Right atrium auricular region (tissue), 2 donors: ENCODE data around the gene DHRS12. TPM values are rescaled to one million over a fixed set of nuclear protein-coding genes. Genes with fewer than 3 reads are reported as not detected.

Experiments
- DNase-seq: peaks from one replicate; pipeline ENCODE4 v3.0.0-alpha.2; 2019; ENCODE audit warnings: low spot score
- H3K27ac ChIP-seq, 2 donors: fragments of 200-600 bp; sonication (generic); 1 replicate in 1 of 2; 2 replicates in 1 of 2; pipeline ENCODE4 v1.5.1; 2016 to 2019
- H3K27me3 ChIP-seq, 2 donors: fragments of 200-600 bp; sonication (generic); one replicate each; pipeline versions ENCODE4 v1.5.1 to v1.6.0; 2017 to 2019
- H3K36me3 ChIP-seq: fragments of 200-600 bp; sonication (generic); one replicate; pipeline ENCODE4 v1.5.1; 2016
- H3K4me1 ChIP-seq, 2 donors: fragments of 200-600 bp; sonication (generic); one replicate each; pipeline versions ENCODE4 v1.5.1 to v1.6.0; 2017 to 2019
- H3K4me3 ChIP-seq, 2 donors: fragments of 200-600 bp; sonication (generic); 1 replicate in 1 of 2; 2 replicates in 1 of 2; pipeline ENCODE4 v1.5.1; 2017 to 2019; ENCODE audit warnings: mild to moderate bottlenecking in 1 of 2, moderate library complexity in 1 of 2
- H3K9me3 ChIP-seq, 2 donors: fragments of 200-600 bp; sonication (generic); one replicate each; pipeline ENCODE4 v1.5.1; 2019
- CTCF ChIP-seq, 2 donors: fragments of 200-600 bp; sonication (generic); IDR thresholded peaks; one replicate each; pipeline ENCODE4 v1.5.1; 2019; ENCODE audit warnings: antibody characterized with exemption in 2 of 2
- total RNA-seq, 2 donors: library from RNA; depleted of rRNA; stranded (reverse); fragments of >200 nt; gene quantifications; one replicate each; pipeline ENCODE4 v1.1.0, GENCODE V29; 2016

DHRS12 gene
- total RNA-seq, 2 donors from 2014 or later, result 9.6 to 10.1 TPM

DNA sequence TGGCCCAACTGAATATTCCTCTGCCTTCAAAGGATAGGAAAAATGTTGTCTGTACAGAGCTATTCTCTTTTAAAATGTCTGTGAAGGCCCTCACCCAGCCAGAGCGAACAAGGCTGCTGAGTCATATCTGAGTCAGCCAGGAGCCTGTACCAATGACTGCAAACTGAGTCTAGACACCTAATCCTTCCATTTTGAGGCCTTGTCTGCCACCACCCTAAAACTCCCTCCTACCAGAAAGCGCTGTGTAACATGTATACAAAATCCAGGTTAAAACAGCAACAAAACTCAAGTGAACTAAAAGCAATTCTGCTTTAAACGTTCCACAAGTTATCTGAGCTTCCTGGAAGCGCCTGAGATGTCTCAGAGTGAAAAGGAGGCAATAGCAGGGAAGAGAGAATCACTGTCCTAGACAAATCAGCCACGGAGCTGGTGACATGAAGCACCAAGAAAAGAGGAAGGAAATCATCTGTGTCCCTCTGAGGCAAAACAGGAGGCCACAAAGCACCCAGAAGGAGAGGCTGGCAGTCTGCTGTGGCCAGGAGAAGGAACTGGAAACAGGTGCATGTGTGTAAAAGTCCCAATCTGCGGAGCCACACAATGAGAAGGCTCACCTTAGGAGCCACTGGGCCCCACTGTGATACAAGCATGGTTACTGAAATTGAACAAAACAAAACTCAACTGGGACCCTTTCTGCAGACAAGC is 10.2 kb downstream of the DHRS12 start:
- H3K27ac ChIP-seq, result no peak overlapping the region
- TF ChIP-seq CTCF (IDR thresholded peaks at IDR 0.05), result no peak
- no peak for DNase-seq
- peaks cover 6% of the 10 kb centered on the region for H3K36me3 ChIP-seq
- H3K4me1 ChIP-seq, result no peaks in the 10 kb centered on the region
- H3K4me3 ChIP-seq, result no peak overlapping the region
- H3K9me3 ChIP-seq, result no peaks in the 10 kb centered on the region
- no peaks in the 10 kb centered on the region for H3K27me3 ChIP-seq

- H3K27ac ChIP-seq, result peak overlapping the region; percentile 62 to 75
- peaks cover 0 to 21% of the 10 kb centered on the region in 2 donors for H3K4me1 ChIP-seq
- H3K27me3 ChIP-seq, result no peaks in the 10 kb centered on the region
- no peak for DNase-seq
- H3K4me3 ChIP-seq, result no peak overlapping the region
- no peaks in the 10 kb centered on the region for H3K36me3 ChIP-seq
- TF ChIP-seq CTCF (IDR thresholded peaks at IDR 0.05), result no peak
- no peaks in the 10 kb centered on the region for H3K9me3 ChIP-seq
These were observed 17.3 kb downstream of the DHRS12 start for GRCh38 chr13:51786425-51787265.

DNA sequence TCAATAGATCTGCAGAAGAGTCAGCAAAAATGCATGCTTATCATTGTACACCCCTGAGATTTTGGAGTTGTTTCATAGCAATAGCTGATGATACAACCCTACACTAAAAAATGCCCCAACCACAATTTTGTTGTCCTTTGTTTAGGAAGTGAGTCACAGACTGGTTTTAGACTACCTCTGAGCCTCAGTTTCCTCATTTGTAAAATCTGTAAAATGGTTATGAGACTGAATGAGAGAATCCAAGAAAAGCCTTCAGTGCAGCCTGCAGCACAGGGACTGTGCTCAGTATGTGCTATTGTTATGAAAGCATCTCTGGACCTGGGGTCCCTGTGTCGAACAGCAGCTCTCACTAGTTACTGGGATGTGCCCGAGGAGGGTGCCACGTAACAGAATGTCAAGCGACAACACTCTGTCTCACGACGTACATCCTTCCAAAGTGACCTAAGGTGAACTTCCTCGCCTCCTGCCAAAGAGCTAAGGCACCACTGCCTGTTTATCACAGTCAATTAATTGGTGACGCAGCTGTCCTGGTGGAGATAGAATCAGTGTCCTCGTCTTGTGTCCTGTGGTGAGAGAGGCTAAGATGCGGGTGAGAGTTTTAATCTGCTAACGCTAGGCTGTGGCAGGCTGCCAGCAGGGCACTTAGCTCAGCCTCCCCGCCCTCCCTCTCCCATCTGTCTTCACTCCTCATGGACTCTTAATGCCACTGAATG is 18.1 kb downstream of the DHRS12 start:
- Histone ChIP-seq H3K27me3 (no peaks in the 10 kb centered on the region), H3K27ac (peak overlapping the region; percentile 62 to 75), H3K4me3 (no peak overlapping the region), H3K36me3 (no peaks in the 10 kb centered on the region), H3K9me3 (no peaks in the 10 kb centered on the region), H3K4me1 (peaks cover 0 to 21% of the 10 kb centered on the region in 2 donors)
- no peak for DNase-seq
- TF ChIP-seq CTCF (IDR thresholded peaks at IDR 0.05), result no peak

DNA sequence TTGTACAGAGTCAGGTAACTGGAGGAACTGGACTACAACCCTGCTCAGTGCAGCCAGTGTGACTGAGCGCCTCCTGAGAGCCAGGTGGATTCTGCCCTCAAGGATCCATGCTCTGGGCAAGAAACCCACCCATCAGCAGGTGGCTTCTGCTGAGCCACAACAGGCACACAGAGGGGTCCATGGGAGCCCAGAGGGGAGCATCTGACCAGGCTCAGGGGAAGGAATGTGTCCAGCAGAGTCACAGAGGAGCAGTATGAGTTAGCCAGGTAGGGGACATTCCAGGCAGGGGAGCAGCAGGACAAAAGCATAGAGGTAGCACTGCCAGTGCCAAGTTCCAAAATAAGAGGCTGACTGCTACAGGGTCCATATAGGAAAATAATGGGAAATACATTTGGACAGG is 19.9 kb downstream of the DHRS12 start:
- no peak overlapping the region for H3K27ac ChIP-seq
- H3K36me3 ChIP-seq, result no peaks in the 10 kb centered on the region
- no peak for DNase-seq
- H3K9me3 ChIP-seq, result no peaks in the 10 kb centered on the region
- peaks cover 0 to 21% of the 10 kb centered on the region in 2 donors for H3K4me1 ChIP-seq
- H3K27me3 ChIP-seq, result no peaks in the 10 kb centered on the region
- TF ChIP-seq CTCF (IDR thresholded peaks at IDR 0.05), result no peak
- no peak overlapping the region for H3K4me3 ChIP-seq

- DNase-seq, result no peak
- Histone ChIP-seq H3K4me1 (peaks cover 0 to 21% of the 10 kb centered on the region in 2 donors), H3K27me3 (no peaks in the 10 kb centered on the region), H3K36me3 (no peaks in the 10 kb centered on the region), H3K4me3 (no peak overlapping the region), H3K9me3 (no peaks in the 10 kb centered on the region), H3K27ac (no peak overlapping the region)
- TF ChIP-seq CTCF (IDR thresholded peaks at IDR 0.05), result no peak
These were observed 20.4 kb downstream of the DHRS12 start for GRCh38 chr13:51783428-51784094.
